Ishikawa (cell line): ENCODE data around the gene DCLK1.

Experiments used
- CEBPB ChIP-seq: IDR thresholded peaks from 2 replicates; pipeline ENCODE4 v1.6.1; 2012
- CREB1 ChIP-seq: IDR thresholded peaks from 2 replicates; pipeline ENCODE4 v1.6.1; 2012; ENCODE audit warnings: low read depth
- EGR1 ChIP-seq: IDR thresholded peaks from 2 replicates; pipeline ENCODE4 v1.6.1; 2012
- EP300 ChIP-seq: IDR thresholded peaks from 2 replicates; pipeline ENCODE4 v1.6.1; 2012; ENCODE audit warnings: borderline replicate concordance
- FOXM1 ChIP-seq: IDR thresholded peaks from 2 replicates; pipeline ENCODE4 v1.6.1; 2012; ENCODE audit warnings: low read depth, borderline replicate concordance
- NFIC ChIP-seq: IDR thresholded peaks from 2 replicates; pipeline ENCODE4 v1.6.1; 2012
- RAD21 ChIP-seq: IDR thresholded peaks from 2 replicates; pipeline ENCODE4 v1.6.1; 2012; ENCODE audit warnings: low read depth
- TAF1 ChIP-seq: IDR thresholded peaks from 2 replicates; pipeline ENCODE4 v1.6.1; 2012; ENCODE audit warnings: low read depth, mild to moderate bottlenecking
- TCF12 ChIP-seq: IDR thresholded peaks from 2 replicates; pipeline ENCODE4 v1.6.1; 2012; ENCODE audit warnings: low read depth
- TEAD4 ChIP-seq: IDR thresholded peaks from 2 replicates; pipeline ENCODE4 v1.6.1; 2012
- YY1 ChIP-seq: IDR thresholded peaks from 2 replicates; pipeline ENCODE4 v1.6.1; 2012; ENCODE audit warnings: low read depth
- ZBTB7A ChIP-seq: IDR thresholded peaks from 2 replicates; pipeline ENCODE4 v1.6.1; 2012; ENCODE audit warnings: low read depth
- TF ChIP-seq, protein P1 (sequence below): IDR thresholded peaks from 2 replicates; pipeline ENCODE4 v1.6.1; 2012
- TF ChIP-seq, protein P2 (sequence below): IDR thresholded peaks from 2 replicates; pipeline ENCODE4 v1.6.1; 2012; ENCODE audit warnings: low read depth, mild to moderate bottlenecking
- TF ChIP-seq, protein P3 (sequence below): IDR thresholded peaks from 2 replicates; pipeline ENCODE4 v1.6.1; 2012

The DCLK1 gene

DNA sequence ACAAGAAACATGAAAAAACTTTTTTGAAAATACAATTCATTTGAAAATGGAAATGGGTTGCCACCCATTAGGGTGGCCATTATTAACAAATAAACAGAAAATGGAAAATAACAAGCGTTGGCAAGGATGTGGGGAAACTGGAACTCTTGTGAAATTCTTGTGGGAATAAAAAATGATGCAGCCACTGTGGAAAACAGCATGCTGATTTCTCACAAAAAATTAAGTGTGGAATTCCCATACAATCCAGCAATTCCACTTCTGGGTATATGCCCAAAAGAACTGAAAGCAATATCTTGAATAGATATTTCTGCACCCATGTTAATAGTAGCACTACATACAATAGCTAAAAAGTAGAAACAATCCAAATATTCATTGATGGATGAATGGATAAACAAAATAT is 165.2 kb downstream of the DCLK1 start:
- TF ChIP-seq, protein P1, sequence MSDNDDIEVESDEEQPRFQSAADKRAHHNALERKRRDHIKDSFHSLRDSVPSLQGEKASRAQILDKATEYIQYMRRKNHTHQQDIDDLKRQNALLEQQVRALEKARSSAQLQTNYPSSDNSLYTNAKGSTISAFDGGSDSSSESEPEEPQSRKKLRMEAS, result no peak
- no peak for TF ChIP-seq EP300
- no peak for TF ChIP-seq TAF1
- TF ChIP-seq, protein P2, sequence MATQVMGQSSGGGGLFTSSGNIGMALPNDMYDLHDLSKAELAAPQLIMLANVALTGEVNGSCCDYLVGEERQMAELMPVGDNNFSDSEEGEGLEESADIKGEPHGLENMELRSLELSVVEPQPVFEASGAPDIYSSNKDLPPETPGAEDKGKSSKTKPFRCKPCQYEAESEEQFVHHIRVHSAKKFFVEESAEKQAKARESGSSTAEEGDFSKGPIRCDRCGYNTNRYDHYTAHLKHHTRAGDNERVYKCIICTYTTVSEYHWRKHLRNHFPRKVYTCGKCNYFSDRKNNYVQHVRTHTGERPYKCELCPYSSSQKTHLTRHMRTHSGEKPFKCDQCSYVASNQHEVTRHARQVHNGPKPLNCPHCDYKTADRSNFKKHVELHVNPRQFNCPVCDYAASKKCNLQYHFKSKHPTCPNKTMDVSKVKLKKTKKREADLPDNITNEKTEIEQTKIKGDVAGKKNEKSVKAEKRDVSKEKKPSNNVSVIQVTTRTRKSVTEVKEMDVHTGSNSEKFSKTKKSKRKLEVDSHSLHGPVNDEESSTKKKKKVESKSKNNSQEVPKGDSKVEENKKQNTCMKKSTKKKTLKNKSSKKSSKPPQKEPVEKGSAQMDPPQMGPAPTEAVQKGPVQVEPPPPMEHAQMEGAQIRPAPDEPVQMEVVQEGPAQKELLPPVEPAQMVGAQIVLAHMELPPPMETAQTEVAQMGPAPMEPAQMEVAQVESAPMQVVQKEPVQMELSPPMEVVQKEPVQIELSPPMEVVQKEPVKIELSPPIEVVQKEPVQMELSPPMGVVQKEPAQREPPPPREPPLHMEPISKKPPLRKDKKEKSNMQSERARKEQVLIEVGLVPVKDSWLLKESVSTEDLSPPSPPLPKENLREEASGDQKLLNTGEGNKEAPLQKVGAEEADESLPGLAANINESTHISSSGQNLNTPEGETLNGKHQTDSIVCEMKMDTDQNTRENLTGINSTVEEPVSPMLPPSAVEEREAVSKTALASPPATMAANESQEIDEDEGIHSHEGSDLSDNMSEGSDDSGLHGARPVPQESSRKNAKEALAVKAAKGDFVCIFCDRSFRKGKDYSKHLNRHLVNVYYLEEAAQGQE, result no peak
- no peak for TF ChIP-seq CREB1
- no peak for TF ChIP-seq CEBPB
- no peak for TF ChIP-seq TCF12

DNA sequence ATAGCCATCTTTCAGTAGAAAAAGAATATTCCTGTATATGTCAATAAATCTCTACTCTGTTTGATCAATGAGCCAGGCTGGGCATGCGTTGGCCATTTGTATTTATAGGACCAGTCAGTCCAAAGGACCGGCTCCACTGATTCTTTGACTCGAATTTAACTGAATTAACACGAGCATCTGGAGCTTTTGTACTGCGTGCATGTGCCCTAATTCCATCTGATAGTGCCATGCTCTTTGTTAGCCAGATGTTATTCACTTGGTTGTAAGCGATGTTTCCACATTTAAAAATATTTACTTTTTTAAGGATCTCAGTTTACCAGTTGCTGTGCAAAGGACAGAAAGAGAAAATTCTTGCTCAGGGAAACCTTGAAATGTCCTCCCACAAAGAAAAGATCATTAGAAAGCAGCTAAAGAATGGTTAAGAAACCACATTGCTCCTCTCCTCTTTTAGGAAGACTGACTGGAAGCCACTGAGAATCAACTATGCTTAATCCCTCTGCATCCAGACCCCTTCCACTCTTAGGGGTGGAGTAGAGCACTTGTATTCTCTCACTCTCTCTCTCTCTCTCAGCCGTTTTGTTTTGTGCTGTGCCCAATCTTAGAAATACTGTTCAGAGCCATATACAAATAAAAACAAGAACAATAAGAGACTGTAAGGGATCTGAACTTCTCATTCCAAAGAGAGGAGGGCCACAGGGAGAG is 165.8 kb downstream of the DCLK1 start:
- no peak for TF ChIP-seq RAD21
- TF ChIP-seq, protein P1, result no peak
- no peak for TF ChIP-seq ZBTB7A

DNA sequence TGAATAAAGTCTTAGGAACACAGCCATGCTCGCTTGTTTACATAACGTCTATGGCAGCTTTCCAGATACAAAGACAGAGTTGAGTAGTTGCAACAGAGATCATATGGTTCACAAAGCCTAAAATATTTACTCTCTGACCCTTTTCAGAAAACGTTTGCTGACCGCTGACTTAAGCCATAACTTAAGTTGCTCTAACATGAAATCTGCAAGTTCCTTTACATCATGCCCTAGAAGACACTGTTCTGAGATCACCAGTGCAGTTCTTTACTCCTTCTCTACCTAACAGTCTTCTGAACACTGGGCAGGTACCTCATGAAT is 166.4 kb downstream of the DCLK1 start:
- TF ChIP-seq ZBTB7A (no peak), NFIC (no peak), TEAD4 (no peak), TAF1 (no peak), RAD21 (no peak), TCF12 (no peak), CEBPB (no peak), EGR1 (no peak)
- TF ChIP-seq, protein P3, sequence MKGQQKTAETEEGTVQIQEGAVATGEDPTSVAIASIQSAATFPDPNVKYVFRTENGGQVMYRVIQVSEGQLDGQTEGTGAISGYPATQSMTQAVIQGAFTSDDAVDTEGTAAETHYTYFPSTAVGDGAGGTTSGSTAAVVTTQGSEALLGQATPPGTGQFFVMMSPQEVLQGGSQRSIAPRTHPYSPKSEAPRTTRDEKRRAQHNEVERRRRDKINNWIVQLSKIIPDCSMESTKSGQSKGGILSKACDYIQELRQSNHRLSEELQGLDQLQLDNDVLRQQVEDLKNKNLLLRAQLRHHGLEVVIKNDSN, result no peak

DNA sequence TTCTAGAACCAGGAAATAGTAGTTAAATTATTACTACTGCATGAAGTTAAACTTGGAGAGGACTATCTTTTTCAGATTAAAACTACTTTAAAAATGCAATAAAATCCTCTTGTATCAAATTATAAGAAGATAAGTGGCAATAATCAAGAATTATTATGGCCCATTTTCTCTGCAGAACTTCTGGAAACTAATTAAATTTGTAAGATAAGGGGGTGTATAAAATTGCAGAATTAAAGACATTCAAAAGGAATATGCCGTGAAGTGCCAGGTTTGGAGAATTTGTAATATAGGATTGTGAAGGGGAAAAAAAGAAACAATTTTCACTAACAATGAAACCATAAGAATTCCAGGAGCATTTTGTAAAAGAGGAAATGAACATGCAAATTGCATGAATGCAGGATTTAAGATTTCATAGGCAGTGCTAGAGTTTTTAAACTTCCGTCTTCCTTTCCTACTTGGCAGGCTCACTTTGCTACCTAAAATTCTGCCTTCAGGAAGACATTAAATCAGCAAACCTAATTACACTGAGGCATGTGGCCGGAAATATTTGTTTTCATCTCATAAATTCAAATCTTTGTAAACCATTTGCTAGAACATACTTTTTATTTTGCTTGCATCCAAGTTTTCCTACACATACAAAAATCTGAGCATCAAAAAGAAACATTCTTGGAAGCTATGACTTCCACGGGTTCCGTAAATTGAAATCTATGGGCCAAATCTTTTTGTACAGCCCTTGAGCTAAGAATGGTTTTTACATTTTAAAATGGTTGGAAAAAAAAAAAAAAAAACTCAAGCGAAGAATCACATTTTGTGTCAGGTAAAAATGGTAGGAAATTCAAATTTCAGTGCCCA is 166.9 kb downstream of the DCLK1 start:
- TF ChIP-seq ZBTB7A (no peak), TAF1 (no peak), YY1 (no peak), TEAD4 (no peak)

DNA sequence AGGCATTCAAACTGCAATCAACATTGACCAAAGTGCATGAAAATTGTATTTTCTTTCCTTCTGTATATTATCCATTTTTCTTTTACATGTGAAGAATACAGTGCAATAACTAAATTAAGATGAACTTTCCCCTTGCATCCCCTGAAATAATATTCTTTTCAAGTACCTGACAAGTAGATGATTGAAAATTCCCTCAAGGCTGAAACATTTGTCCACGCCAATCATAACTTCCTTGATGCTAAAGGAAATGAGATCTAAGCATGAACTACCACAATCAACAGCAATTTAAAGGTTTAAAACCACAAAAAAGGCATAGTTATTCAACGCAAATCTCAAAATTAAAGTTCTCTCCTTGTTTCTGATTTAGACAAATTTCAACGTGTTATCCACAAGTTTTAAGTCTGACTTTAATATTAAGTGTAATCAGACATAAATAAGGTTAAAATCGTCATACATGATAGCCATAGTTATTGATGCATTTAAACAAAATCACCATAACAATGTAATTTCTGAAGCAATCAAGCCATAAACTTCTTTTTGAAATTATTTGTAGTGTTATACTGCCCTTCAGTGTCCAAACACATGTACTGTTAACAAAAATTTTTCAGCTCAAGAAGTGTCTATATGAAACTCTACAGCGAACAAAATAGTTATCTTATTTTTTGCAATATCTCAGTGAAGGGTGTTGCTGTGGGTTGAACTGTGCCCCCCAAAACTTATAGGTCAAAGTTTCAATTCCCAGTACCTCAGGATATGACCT is 169.5 kb downstream of the DCLK1 start:
- TF ChIP-seq, protein P2, result no peak
- TF ChIP-seq YY1, result no peak
- TF ChIP-seq CREB1, result no peak
- no peak for TF ChIP-seq TCF12
- TF ChIP-seq CEBPB, result no peak
- TF ChIP-seq FOXM1, result no peak
- no peak for TF ChIP-seq NFIC
- TF ChIP-seq EP300, result no peak
- no peak for TF ChIP-seq RAD21
- no peak for TF ChIP-seq TEAD4
- TF ChIP-seq, protein P3, result no peak
- TF ChIP-seq EGR1, result no peak
- TF ChIP-seq, protein P1, result no peak
- TF ChIP-seq TAF1, result no peak
- no peak for TF ChIP-seq ZBTB7A
